ENCODE data around the gene NEDD8. TPM values are rescaled to one million over a fixed set of nuclear protein-coding genes. Genes with fewer than 3 reads are reported as not detected.
"Not testable (repeated sequence)": the region's sequence is repeated elsewhere in the genome, so short reads cannot be mapped to it uniquely, and the experiment has no call there.

The NEDD8 gene
- total RNA-seq, 6 experiments from 2014 or later: 60.0 to 72.9 (median 68.7) TPM

DNA sequence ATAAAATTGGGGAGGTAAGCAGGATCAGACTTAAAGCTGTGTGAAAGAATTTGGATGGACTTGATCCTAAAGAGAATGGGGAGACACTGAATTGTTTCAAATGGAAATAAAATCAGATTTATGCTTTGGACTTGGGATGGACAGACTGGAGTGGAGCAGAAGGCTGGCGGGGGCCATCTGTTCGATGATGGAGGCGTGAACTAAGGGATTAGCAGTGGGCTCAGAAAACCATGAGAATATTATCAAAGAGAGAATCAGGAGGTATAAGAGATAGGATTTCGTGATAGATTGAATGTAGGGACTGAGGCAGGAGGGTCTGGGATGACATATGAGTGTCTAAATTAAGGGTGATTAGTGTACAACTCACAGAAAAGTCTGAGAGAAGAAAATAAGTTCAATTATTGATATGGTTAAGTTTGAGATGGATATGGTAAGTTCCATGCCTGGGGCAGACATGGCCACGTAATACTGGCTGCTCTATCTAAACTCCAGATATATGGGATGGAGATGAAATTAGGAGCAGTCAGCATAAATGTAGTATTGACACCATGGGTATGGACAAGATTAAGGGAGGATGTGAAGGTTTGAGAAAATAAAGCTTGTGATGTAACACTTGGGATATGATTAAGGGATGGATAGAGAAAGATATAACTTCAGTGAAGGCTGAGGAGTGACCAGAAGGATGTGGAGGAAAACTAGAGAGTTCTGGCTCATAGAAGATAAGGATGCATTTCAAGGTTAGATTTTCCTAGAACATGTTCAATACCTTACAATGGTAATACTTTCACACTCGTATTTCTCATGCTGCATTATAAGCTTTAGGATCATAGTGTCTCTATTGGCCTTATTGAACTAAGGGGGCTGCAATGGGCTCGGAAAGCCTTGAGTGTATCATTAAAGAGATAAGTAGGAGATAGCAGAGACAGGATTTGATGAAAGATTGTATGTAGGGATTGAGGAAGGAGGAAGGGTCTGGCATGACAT, 27.7 kb downstream of the NEDD8 start:
- WGBS (ENCODE audit: insufficient coverage, low coverage, low lambda C conversion rate, missing lambda C conversion rate): 91% methylated on average over 5 of the region's 7 CpGs
- no peaks in the 10 kb centered on the region for H3K27me3 ChIP-seq
- ATAC-seq (no peak), DNase-seq (no peak)
- no peaks in the 10 kb centered on the region for H3K9me3 ChIP-seq
- intact Hi-C loops (cut with DNase I): no loop called here
- H3K27ac ChIP-seq: no peak overlapping the region
- H3K4me3 ChIP-seq: no peak overlapping the region
- H3K4me1 ChIP-seq: no peaks in the 10 kb centered on the region
- no peak for TF ChIP-seq POLR2A (IDR thresholded peaks at IDR 0.05)
- TF ChIP-seq, protein P1, sequence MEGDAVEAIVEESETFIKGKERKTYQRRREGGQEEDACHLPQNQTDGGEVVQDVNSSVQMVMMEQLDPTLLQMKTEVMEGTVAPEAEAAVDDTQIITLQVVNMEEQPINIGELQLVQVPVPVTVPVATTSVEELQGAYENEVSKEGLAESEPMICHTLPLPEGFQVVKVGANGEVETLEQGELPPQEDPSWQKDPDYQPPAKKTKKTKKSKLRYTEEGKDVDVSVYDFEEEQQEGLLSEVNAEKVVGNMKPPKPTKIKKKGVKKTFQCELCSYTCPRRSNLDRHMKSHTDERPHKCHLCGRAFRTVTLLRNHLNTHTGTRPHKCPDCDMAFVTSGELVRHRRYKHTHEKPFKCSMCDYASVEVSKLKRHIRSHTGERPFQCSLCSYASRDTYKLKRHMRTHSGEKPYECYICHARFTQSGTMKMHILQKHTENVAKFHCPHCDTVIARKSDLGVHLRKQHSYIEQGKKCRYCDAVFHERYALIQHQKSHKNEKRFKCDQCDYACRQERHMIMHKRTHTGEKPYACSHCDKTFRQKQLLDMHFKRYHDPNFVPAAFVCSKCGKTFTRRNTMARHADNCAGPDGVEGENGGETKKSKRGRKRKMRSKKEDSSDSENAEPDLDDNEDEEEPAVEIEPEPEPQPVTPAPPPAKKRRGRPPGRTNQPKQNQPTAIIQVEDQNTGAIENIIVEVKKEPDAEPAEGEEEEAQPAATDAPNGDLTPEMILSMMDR (IDR thresholded peaks at IDR 0.05): no peak
- peaks cover 0 to 37% (median 0%) of the 10 kb centered on the region in 4 donors for H3K36me3 ChIP-seq

GRCh38 chr14:24203249-24203886, 28.8 kb downstream of the NEDD8 start:
- H3K4me1 ChIP-seq; ATAC-seq; H3K9me3 ChIP-seq; intact Hi-C loops (cut with DNase I); DNase-seq; H3K27me3 ChIP-seq; H3K4me3 ChIP-seq; H3K27ac ChIP-seq: not testable (repeated sequence)
- H3K36me3 ChIP-seq: peaks cover 0 to 26% (median 0%) of the 10 kb centered on the region in 4 donors
- 94% methylated on average over 8 of the region's 16 CpGs for WGBS (ENCODE audit: insufficient coverage, low coverage, low lambda C conversion rate, missing lambda C conversion rate)

GRCh38 chr14:24202538-24202937, 29.6 kb downstream of the NEDD8 start:
- not testable (repeated sequence) for DNase-seq

DNA sequence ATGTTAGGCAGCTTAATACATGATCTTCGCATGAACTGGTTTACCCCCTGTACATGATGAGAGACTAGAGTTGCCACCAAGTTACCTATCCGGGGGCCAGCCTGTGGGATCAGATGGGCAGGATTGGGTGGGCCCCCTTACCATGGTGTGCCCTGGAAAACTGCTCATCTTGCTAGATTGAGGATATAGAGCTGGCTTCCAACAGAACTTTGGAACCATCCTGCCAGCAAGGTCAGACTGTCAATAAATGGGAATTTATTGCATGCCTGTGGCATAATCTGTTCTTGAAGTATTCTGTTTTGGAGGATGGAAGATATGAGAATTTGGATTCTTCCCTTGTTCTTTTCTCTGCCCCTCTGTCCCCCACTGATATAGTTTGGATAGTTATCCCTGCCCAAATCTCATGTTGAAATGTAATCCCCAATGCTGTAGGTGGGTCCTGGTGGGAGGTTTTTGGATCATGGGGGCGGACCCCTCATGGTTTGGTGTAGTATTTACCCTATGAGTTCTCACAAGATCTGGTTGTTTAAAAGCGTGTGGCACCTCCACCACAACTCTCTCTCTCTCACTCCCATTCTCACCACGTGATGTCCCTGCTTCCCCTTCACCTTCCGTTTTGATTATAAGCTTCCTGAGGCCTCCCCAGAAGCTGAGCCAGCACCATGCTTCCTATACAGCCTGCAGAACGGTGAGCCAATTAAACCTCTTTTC, 33.2 kb downstream of the NEDD8 start:
- Histone ChIP-seq H3K27me3 (no peaks in the 10 kb centered on the region), H3K9me3 (no peaks in the 10 kb centered on the region), H3K27ac (no peak overlapping the region), H3K4me1 (peaks cover 0 to 39% (median 7%) of the 10 kb centered on the region in 4 donors), H3K36me3 (no peaks in the 10 kb centered on the region), H3K4me3 (no peak overlapping the region)
- 69% methylated on average over 7 of the region's 7 CpGs for WGBS (ENCODE audit: insufficient coverage, low coverage, low lambda C conversion rate, missing lambda C conversion rate)
- intact Hi-C loops (cut with DNase I): no loop called here
- TF ChIP-seq POLR2A (IDR thresholded peaks at IDR 0.05): no peak
- no peak for ATAC-seq
- DNase-seq: no peak

More at GRCh38 chr14:24202538-24202937, 29.6 kb downstream of the NEDD8 start:
- WGBS (ENCODE audit: insufficient coverage, low coverage, low lambda C conversion rate, missing lambda C conversion rate): 93% methylated on average over 8 of the region's 8 CpGs
- H3K27me3 ChIP-seq; H3K4me3 ChIP-seq; intact Hi-C loops (cut with DNase I); H3K9me3 ChIP-seq; H3K27ac ChIP-seq; ATAC-seq: not testable (repeated sequence)
- Histone ChIP-seq H3K36me3 (peaks cover 0 to 18% (median 0%) of the 10 kb centered on the region in 4 donors), H3K4me1 (peaks cover 0 to 15% (median 5%) of the 10 kb centered on the region in 4 donors)

GRCh38 chr14:24197056-24197450, 35.1 kb downstream of the NEDD8 start:
- Histone ChIP-seq H3K27ac (no peak overlapping the region), H3K36me3 (peaks cover 0 to 9% (median 0%) of the 10 kb centered on the region in 4 donors), H3K4me3 (no peak overlapping the region), H3K4me1 (peaks cover 0 to 40% (median 7%) of the 10 kb centered on the region in 4 donors), H3K27me3 (no peaks in the 10 kb centered on the region), H3K9me3 (no peaks in the 10 kb centered on the region)
- TF ChIP-seq, protein P1 (IDR thresholded peaks at IDR 0.05): no peak
- no peak for TF ChIP-seq POLR2A (IDR thresholded peaks at IDR 0.05)
- ATAC-seq: no peak
- DNase-seq: no peak
- WGBS (ENCODE audit: insufficient coverage, low coverage, low lambda C conversion rate, missing lambda C conversion rate): 100% methylated on average over 1 of the region's 2 CpGs
- intact Hi-C loops (cut with DNase I): no loop called here

Data from right lobe of liver (tissue), 6 donors.